ENCODE data around the gene PREX1.
A peak's percentile ranks its signal among the peaks of the same experiment; 100 is the strongest.

Gene PREX1

GRCh38 chr20:48620507-48621375 is 207.1 kb downstream of the PREX1 start:
- H3K4me3 ChIP-seq (replicated peaks; ENCODE audit: low read depth, low read length) = no peak overlapping the region
- peak; percentile 74 for DNase-seq (ENCODE audit: extremely low read depth, insufficient read length)
- peak; percentile 96 for TF ChIP-seq CTCF (IDR thresholded peaks at IDR 0.05; ENCODE audit: insufficient read depth, low read length, poor library complexity, severe bottlenecking)

GRCh38 chr20:48620154-48620506 is 207.7 kb downstream of the PREX1 start:
- DNase-seq (ENCODE audit: extremely low read depth, insufficient read length) = no peak
- H3K27me3 ChIP-seq (replicated peaks; ENCODE audit: control insufficient read depth, insufficient read depth, low read length) = no peaks in the 10 kb centered on the region
- peaks cover 9% of the 10 kb centered on the region for H3K36me3 ChIP-seq (ENCODE audit: control insufficient read depth, insufficient read depth, low read length)
- TF ChIP-seq CTCF (IDR thresholded peaks at IDR 0.05; ENCODE audit: insufficient read depth, low read length, poor library complexity, severe bottlenecking) = no peak
- no peak overlapping the region for H3K4me3 ChIP-seq (replicated peaks; ENCODE audit: low read depth, low read length)

More at GRCh38 chr20:48620507-48621375, 207.1 kb downstream of the PREX1 start:
- H3K36me3 ChIP-seq (ENCODE audit: control insufficient read depth, insufficient read depth, low read length) = peaks cover 14% of the 10 kb centered on the region
- no peaks in the 10 kb centered on the region for H3K27me3 ChIP-seq (replicated peaks; ENCODE audit: control insufficient read depth, insufficient read depth, low read length)

- no peak for TF ChIP-seq CTCF (IDR thresholded peaks at IDR 0.05; ENCODE audit: insufficient read depth, low read length, poor library complexity, severe bottlenecking)
Measured at GRCh38 chr20:48619126-48620101, 208.4 kb downstream of the PREX1 start.

DNA sequence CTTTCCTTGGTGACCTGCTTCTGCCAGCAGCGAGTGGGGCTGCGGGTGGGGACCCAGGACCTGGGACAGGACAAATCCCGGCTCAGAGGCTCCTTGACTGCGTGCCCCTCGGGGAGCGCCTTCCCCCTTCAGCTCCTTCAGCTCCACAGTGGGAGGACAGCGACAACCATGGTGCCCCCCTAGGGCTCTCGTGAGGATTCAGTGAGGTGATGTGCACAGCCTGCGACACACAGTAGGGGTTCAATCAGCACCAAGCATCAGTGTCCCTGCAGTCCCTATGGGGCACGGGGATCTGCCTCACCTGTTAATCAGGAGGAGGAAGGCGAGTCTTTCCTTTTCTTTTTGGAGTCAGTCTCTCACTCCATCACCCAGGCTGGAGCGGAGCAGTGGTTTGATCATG is 209.2 kb downstream of the PREX1 start:
- no peak for DNase-seq (ENCODE audit: extremely low read depth, insufficient read length)
- Histone ChIP-seq H3K4me3 (replicated peaks; ENCODE audit: low read depth, low read length) (no peak overlapping the region), H3K27me3 (replicated peaks; ENCODE audit: control insufficient read depth, insufficient read depth, low read length) (no peaks in the 10 kb centered on the region), H3K36me3 (ENCODE audit: control insufficient read depth, insufficient read depth, low read length) (peaks cover 3% of the 10 kb centered on the region)
- no peak for TF ChIP-seq CTCF (IDR thresholded peaks at IDR 0.05; ENCODE audit: insufficient read depth, low read length, poor library complexity, severe bottlenecking)

More at GRCh38 chr20:48619126-48620101, 208.4 kb downstream of the PREX1 start:
- no peak for DNase-seq (ENCODE audit: extremely low read depth, insufficient read length)
- Histone ChIP-seq H3K36me3 (ENCODE audit: control insufficient read depth, insufficient read depth, low read length) (peaks cover 8% of the 10 kb centered on the region), H3K4me3 (replicated peaks; ENCODE audit: low read depth, low read length) (no peak overlapping the region), H3K27me3 (replicated peaks; ENCODE audit: control insufficient read depth, insufficient read depth, low read length) (no peaks in the 10 kb centered on the region)

DNA sequence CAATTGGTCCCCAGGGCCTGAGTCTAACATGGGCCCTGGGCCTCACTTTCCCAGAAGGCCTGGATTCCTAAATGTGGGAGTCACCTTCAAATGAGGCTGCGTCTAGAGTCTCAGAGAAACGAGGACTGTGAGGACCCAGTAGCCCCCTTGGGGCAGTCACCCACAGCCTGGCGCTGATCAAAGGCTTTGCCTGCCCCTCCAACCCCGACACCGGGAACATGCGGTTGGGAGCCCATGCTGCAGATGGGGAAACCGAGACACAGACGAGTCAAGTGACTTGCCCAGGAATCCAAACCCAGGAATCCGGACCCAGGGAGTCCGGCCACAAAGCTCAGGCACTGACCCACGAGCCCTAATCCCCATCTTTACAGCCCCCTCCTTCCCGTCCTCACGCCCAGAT is 209.7 kb downstream of the PREX1 start:
- H3K27me3 ChIP-seq (replicated peaks; ENCODE audit: control insufficient read depth, insufficient read depth, low read length) = no peaks in the 10 kb centered on the region
- no peaks in the 10 kb centered on the region; the same call in 1 of the 2 replicates for H3K36me3 ChIP-seq (ENCODE audit: control insufficient read depth, insufficient read depth, low read length)
- no peak for DNase-seq (ENCODE audit: extremely low read depth, insufficient read length)
- no peak overlapping the region for H3K4me3 ChIP-seq (replicated peaks; ENCODE audit: low read depth, low read length)
- no peak for TF ChIP-seq CTCF (IDR thresholded peaks at IDR 0.05; ENCODE audit: insufficient read depth, low read length, poor library complexity, severe bottlenecking)
